Glutamatergic neuron (in vitro differentiated cells): ENCODE data around the gene NAA15. TPM values are rescaled to one million over a fixed set of nuclear protein-coding genes. Genes with fewer than 3 reads are reported as not detected.

ENCODE experiments used
- DNase-seq: peaks from one replicate; pipeline ENCODE4 v3.0.0; 2022
- H3K27ac Mint-ChIP-seq: one replicate; pipeline ENCODE4 v1.8.0; 2020; ENCODE audit warnings: mild to moderate bottlenecking, mixed read lengths, inconsistent platforms; ENCODE audit not compliant: unreplicated experiment
- H3K27me3 Mint-ChIP-seq: one replicate; pipeline ENCODE4 v1.8.0; 2020; ENCODE audit warnings: mild to moderate bottlenecking, moderate library complexity, mixed read lengths, inconsistent platforms; ENCODE audit not compliant: unreplicated experiment
- H3K36me3 Mint-ChIP-seq: one replicate; pipeline ENCODE4 v1.8.0; 2020; ENCODE audit warnings: mild to moderate bottlenecking, mixed read lengths, inconsistent platforms; ENCODE audit not compliant: unreplicated experiment
- H3K4me1 Mint-ChIP-seq: one replicate; pipeline ENCODE4 v1.8.0; 2020; ENCODE audit warnings: mild to moderate bottlenecking, low read depth, mixed read lengths, inconsistent platforms; ENCODE audit not compliant: unreplicated experiment
- H3K4me3 Mint-ChIP-seq: one replicate; pipeline ENCODE4 v1.8.0; 2020; ENCODE audit warnings: mild to moderate bottlenecking, mixed read lengths, inconsistent platforms; ENCODE audit not compliant: unreplicated experiment
- H3K9me3 Mint-ChIP-seq: one replicate; pipeline ENCODE4 v1.8.0; 2020; ENCODE audit warnings: mild to moderate bottlenecking, moderate library complexity, mixed read lengths, inconsistent platforms; ENCODE audit not compliant: unreplicated experiment
- total RNA-seq: library from RNA; stranded (reverse); fragmentation: NEBNext Ultra II Directional; extraction: Animal tissue kit (Norgen Biotek cat#: 25700); gene quantifications from one replicate; pipeline ENCODE4 v1.2.1, GENCODE V29; 2021; ENCODE audit not compliant: unreplicated experiment
- TF ChIP-seq, protein P1 (sequence below): fragments of 200-600 bp; sonication (generic); IDR thresholded peaks from one replicate; pipeline ENCODE4 v1.5.0; 2021; ENCODE audit not compliant: partially characterized antibody, unreplicated experiment

The NAA15 gene
- total RNA-seq, 1 donor from 2014 or later = 44.9 TPM

DNA sequence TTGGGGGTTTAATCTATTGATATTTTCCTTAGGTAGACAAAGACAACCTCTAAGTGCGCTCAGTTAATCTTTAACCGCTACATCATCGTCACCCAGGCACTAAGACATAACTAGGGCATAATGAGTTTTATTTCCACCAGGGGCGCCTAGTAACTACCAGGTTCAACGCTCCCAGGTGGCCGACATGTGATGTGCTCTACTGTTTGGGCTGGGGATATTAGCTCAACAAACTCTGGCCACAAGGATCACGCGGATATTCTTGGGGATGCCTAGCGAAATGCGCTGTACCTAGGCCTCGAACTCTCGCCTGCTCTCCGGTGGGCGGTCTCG is 151.7 kb downstream of the NAA15 start:
- H3K9me3 Mint-ChIP-seq = peaks cover 15% of the 10 kb centered on the region
- no peak for DNase-seq
- TF ChIP-seq, protein P1, sequence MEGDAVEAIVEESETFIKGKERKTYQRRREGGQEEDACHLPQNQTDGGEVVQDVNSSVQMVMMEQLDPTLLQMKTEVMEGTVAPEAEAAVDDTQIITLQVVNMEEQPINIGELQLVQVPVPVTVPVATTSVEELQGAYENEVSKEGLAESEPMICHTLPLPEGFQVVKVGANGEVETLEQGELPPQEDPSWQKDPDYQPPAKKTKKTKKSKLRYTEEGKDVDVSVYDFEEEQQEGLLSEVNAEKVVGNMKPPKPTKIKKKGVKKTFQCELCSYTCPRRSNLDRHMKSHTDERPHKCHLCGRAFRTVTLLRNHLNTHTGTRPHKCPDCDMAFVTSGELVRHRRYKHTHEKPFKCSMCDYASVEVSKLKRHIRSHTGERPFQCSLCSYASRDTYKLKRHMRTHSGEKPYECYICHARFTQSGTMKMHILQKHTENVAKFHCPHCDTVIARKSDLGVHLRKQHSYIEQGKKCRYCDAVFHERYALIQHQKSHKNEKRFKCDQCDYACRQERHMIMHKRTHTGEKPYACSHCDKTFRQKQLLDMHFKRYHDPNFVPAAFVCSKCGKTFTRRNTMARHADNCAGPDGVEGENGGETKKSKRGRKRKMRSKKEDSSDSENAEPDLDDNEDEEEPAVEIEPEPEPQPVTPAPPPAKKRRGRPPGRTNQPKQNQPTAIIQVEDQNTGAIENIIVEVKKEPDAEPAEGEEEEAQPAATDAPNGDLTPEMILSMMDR = peak; percentile 30
- H3K36me3 Mint-ChIP-seq = peaks cover 11% of the 10 kb centered on the region
- no peaks in the 10 kb centered on the region for H3K27me3 Mint-ChIP-seq
- H3K4me3 Mint-ChIP-seq = peak overlapping the region; percentile 98
- H3K27ac Mint-ChIP-seq = peak overlapping the region; percentile 95
- H3K4me1 Mint-ChIP-seq = peaks cover 13% of the 10 kb centered on the region

DNA sequence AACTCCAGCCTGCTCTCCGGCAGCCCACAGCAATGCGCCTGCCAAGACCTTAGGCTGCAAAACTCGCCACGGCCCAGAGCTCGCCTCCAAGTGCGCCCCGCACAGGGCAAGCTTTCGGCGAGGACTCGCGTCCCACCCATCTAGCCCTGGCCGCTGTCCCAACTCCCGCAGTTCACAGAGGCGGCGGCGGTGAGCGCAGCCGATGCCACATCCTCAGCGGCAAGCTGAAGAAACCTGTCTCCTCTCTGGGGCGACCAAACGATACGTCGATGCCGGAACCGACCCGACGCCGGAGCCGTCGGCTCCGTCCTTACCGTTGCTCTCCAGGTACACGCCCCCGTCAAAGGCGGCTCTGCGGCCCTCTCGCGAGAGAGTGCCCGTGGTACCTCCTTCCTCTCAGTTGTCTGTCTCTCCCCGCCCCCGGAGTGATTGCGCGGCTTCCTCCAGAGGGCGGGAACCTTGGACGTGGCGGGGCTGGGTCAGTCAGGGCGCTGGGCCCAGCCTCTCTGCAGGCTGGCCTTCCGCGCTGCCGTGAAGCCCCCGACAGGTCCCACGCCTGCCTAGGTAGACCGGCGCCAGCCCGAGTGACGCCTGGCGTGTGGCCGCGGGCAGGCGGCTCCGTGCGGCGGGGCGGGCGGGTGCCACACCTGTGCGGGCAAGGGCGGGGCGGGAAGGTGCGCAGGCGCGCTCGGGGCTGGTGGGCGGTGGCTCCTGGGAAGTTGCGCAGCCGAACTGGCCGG is 152.2 kb downstream of the NAA15 start:
- H3K36me3 Mint-ChIP-seq = peaks cover 10% of the 10 kb centered on the region
- TF ChIP-seq, protein P1 = no peak
- peaks cover 15% of the 10 kb centered on the region for H3K9me3 Mint-ChIP-seq
- H3K4me1 Mint-ChIP-seq = peaks cover 15% of the 10 kb centered on the region
- H3K27ac Mint-ChIP-seq = peak overlapping the region; percentile 95
- peak overlapping the region; percentile 98 for H3K4me3 Mint-ChIP-seq
- no peaks in the 10 kb centered on the region for H3K27me3 Mint-ChIP-seq
- peak; percentile 96 for DNase-seq

DNA sequence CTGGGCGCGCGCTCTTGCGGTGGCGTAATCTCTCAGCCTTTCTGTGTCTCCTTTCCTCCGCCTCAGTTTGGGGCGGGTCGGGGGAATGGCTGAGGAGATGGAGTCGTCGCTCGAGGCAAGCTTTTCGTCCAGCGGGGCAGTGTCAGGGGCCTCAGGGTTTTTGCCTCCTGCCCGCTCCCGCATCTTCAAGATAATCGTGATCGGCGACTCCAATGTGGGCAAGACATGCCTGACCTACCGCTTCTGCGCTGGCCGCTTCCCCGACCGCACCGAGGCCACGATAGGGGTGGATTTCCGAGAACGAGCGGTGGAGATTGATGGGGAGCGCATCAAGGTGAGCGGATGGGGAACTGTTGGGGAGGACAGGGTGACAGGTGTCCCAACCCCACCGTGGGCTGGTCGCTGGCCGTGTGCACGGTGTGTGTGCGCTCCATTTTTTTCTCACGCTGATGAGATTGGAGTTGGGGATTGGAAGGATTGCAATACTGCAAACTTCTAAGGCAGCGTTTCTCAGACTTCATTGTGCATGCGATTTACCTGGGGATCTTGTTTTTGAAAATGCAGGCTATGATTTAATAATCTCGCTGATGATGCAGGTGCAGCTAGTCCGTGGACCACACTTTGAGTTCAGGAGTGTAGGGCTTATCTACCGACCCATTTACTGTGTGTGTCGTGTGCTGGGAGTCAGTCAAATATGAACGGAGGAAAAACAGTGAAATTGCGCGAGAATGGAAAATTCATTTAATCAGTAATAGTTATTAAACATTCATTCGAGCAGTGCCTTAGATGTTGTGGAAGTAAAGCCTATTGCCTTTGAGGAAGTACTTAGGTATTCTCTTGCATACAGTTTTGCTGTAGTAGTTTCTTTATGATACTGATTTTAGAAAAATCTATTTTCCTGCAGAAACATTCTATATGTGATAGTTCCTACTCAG is 153.1 kb downstream of the NAA15 start, which contains the start of gene RAB33B:
RAB33B (plus strand) TSS at position 11 of the 935 bp plus-strand sequence; CDS start at position 86, 75 bp downstream.
- H3K4me3 Mint-ChIP-seq = peak within 1 kb of the TSS; percentile 98
- H3K4me1 Mint-ChIP-seq = peaks cover 15% of the 10 kb centered on the region

DNA sequence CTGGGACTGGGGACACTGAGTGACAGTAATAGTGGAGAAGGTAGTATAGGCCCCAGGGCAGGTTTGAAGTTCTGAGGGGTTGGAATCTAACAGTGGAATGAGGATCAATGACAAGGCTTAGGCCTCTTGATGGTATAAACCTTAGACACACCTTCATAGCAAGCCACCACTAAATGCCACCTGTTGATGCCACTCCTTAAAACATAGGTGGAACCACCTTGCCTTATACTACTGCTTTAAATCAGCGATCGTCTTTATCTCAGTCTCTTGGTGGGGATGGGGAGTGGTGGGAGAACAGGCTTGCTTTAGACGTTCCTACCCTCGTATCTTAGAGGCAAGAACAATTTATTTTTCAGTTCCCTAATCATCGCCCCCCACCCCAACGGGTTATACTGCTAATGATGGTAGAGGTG is 153.8 kb downstream of the NAA15 start:
- no peaks in the 10 kb centered on the region for H3K36me3 Mint-ChIP-seq
- H3K4me1 Mint-ChIP-seq = peaks cover 15% of the 10 kb centered on the region
- TF ChIP-seq, protein P1 = no peak
- no peaks in the 10 kb centered on the region for H3K27me3 Mint-ChIP-seq
- no peak for DNase-seq
- H3K4me3 Mint-ChIP-seq = peak overlapping the region; percentile 92
- H3K27ac Mint-ChIP-seq = no peak overlapping the region
- peaks cover 15% of the 10 kb centered on the region for H3K9me3 Mint-ChIP-seq

More for the DNA sequence above, 153.1 kb downstream of the NAA15 start, which contains the start of gene RAB33B:
- peaks cover 2% of the 10 kb centered on the region for H3K36me3 Mint-ChIP-seq
- H3K27ac Mint-ChIP-seq = peak within 1 kb of the TSS; percentile 95
- H3K27me3 Mint-ChIP-seq = no peaks in the 10 kb centered on the region
- TF ChIP-seq, protein P1 = no peak
- peaks cover 15% of the 10 kb centered on the region for H3K9me3 Mint-ChIP-seq
- DNase-seq = no peak
